ENCODE measurements around the gene MASP2.
"Not testable (repeated sequence)": the region's sequence is repeated elsewhere in the genome, so short reads cannot be mapped to it uniquely, and the experiment has no call there.

MASP2 gene

DNA sequence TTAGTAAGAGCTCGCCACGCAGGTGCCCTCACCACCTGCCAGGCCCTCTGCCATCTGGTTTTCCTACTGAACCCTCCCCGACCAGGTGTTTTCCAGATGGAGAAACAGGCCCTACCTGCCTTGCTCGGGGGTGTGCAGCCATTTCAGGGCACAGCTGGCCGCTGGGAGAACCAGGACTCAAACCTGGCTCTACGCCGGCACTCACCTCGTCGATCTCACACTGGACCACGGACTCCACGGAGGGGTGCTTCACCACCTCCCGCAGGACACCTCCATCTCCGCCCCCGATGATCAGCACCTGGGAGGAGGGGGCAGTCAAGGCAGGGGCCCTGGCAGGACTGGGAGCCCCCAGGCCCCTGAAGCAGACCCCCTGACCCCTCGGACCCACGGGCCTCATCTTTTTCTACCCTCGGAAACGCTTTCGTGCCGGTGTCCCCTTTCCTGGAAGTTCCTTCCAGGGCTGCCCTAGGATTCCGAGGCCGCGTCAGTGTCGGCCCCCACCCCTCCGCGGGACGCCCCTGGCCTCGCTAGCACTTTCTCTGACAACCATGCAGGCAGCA is 11.6 kb upstream of the MASP2 start:
- no peak for DNase-seq (ENCODE audit: low read depth)

GRCh38 chr1:11058026-11058425 is 11.0 kb upstream of the MASP2 start:
- no peak for DNase-seq (ENCODE audit: low read depth)

GRCh38 chr1:11057477-11057876 is 10.4 kb upstream of the MASP2 start:
- no peak for DNase-seq (ENCODE audit: low read depth)

DNA sequence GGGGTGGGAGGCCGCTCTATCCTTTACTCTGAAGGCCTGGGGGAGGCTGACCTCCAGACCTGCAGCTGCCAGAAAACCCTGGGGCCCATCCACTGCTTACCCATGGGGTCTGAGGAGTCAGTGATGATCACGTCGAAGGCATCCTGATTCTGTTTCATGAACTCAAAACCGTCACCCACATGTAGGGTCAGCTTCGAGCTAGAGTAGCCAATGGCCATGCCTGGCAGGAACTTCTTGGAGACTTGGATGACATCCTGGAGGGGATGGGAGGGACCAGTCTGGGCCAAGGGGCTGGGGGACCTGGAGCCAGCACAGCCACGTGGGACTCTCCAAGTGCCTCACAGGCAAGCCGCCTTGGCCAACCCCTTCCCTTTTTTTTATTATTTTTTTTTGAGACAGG is 9.5 kb upstream of the MASP2 start:
- no peak for DNase-seq (ENCODE audit: low read depth)

DNA sequence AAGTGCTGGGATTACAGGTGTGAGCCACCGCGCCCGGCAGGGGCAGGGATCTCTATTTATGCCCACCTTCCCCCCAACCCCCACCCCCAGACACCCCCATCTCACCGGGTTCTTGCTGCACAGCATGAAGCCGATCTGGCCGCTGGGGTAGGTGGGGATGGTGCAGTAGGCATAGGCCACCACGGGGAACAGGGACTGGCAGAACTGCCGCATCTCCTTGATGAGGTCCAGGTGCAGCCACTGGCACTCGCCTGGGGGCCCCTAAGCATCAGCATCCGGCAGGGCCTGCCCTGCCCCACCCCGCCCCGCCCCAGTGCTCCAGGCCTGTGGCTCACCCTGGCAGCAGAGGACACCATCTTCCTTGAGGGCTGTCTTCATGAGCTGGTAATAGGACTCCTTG is 8.6 kb upstream of the MASP2 start:
- no peak for DNase-seq (ENCODE audit: low read depth)

GRCh38 chr1:11054666-11055065 is 7.6 kb upstream of the MASP2 start:
- DNase-seq (ENCODE audit: low read depth), result no peak

DNA sequence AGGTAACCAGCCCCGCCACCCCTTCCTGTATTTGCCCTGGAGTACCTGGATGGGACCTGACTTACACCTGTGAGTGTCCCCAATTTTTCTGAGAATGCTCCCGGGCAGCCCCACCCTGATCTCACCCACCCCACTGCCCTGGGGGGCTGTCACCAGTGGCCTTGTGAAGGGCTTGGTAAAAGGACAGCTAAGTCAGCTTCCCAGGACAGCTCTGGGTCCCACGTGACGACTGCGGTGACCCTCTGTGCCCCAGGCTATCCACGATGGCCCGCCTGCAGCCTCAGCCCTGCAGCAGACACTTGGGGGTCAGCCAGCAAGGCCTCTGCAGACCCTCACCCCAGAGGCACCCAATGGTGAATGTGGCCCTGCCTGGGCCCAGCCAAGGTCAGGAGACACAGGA is 7.1 kb upstream of the MASP2 start:
- no peak for DNase-seq (ENCODE audit: low read depth)

- DNase-seq (ENCODE audit: low read depth), result no peak
Measured at GRCh38 chr1:11053758-11054137, 6.7 kb upstream of the MASP2 start.

DNA sequence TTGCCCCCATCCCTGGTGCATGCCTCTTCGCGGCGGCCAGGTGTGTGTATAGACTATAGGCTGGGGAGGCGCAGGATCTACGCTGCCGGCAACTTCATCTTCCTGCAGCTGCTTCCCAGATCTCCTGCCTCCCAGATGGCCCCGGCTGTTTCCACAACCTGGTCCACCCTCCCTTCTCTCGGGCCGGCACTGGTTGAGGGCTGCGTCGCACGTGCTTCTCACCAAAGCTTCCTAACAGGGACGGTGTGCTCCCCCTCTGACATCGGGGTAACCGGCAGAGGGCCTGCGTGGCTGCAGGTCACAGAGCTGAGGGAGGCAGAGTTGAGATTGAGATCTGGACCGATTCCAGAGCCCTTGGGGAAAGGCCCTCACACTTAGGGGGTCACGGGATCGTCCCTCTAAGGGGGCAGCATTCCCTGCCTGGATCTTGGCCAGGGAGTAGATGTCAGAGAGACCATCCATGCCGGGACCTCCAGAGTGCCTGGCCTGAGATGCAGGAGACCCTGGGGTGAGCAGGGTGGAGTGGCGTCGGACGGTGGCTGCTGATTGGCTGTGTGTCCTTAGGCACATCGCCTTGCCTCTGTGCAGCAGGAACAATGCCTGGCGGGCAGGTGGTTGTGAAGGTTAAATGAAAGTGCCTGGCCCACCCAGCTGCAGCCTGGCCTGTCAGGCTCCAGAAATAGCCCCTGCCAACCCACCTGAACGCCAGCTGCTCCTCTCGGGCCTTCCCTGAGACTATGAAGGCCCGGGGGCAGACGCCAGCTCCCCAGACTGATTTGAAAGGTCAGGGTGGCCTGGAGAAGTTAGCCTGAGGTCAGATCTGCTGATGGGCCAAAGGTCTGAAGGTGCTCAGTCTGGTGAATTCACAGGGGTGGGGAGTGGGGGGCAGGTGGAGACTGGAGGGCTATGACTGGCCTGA is 6.1 kb upstream of the MASP2 start:
- no peak for DNase-seq (ENCODE audit: low read depth)

GRCh38 chr1:11051781-11052511 is 4.9 kb upstream of the MASP2 start:
- DNase-seq (ENCODE audit: low read depth), result no peak

DNA sequence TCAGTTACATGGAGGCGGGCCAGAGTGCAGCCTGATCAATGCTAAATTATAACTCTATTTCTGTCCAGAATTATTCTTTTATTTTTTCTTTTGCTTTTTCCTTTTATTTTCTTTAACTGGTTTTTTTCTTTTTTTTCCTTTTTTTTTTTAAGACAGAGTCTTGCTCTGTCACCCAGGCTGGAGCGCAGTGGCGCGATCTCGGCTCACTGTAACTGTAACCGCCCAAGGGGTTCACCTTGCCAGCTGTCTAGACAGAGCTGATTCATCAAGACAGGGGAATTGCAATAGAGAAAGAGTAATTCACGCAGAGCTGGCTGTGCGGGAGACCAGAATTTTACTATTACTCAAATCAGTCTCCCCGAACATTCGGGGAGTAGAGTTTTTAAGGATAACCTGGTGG is 4.1 kb upstream of the MASP2 start:
- not testable (repeated sequence) for DNase-seq (ENCODE audit: low read depth)

- DNase-seq (ENCODE audit: low read depth), result no peak
Measured at GRCh38 chr1:11046270-11046566, 821 bp downstream of the MASP2 start.

GRCh38 chr1:11045428-11046269 is 1.4 kb downstream of the MASP2 start:
- DNase-seq (ENCODE audit: low read depth), result no peak

DNA sequence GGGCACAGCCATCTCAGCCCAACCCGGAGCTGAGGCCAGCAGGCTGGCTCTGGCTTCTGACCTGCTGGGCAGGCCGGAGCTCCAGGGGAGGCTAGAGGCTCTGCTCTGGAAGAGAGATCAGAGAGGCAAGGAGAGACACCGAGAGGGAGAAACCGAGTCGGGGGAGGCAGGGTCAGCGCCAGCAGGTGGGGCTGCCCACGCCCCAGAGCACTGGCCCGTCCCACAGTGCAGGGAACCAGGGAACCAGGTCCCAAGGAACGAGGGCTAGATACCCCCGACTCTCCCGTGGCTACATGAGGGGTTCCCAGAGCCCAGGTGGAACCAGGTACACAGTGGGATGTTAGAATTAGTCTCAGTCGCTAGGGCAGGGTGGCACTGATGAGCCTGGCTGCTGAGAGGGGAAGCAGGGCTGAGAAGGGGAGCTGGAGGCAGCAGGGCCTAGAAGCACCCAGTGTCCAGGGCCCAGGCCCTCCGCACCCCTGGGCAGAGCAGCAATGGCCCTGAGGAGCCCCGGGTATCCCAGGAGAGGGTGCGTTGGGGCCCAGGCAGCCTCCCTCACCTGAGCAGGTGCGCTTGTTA is 2.1 kb downstream of the MASP2 start:
- DNase-seq (ENCODE audit: low read depth), result no peak

DNA sequence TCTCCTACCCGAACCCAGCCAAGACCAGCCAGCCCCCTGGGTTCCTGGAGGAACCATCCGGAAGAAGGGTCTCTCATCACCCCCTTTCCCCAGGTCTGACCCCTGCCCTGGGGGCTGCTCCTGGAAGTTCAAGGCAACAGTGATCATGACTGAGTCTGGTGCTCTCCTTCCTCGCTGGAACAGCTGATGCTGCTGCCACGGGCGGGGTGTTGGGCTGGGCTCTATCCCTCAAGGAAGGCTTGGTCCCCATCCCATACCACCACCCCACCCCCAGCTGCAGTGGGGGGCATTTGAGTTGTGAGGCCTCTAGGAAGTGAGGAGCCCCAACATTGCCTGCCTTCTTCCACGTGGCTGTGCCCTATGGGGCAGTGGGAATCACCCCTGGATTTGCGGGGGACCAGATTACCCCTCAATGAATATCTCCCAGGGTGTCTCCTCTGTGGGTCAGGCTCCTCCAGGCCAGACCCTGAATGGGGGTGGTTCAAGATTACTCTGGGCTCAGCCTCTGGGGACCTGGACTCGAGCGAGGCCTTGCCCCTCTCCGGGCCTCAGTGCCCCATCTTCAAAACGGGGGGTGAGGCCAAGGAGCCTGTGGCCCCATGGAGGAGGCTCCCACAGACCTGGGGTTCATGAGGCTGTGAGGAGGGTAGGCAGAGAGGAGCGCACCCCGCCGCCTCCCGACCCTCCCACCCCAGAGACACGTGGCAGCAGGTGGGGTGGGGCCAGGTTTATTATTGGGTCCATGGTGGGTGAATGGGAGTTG is 2.8 kb downstream of the MASP2 start:
- no peak for DNase-seq (ENCODE audit: low read depth)

GRCh38 chr1:11042995-11043874 is 3.8 kb downstream of the MASP2 start:
- DNase-seq (ENCODE audit: low read depth), result no peak

GRCh38 chr1:11042065-11042464 is 5.0 kb downstream of the MASP2 start:
- DNase-seq (ENCODE audit: low read depth), result no peak

- no peak for DNase-seq (ENCODE audit: low read depth)
Measured at GRCh38 chr1:11041048-11041447, 6.0 kb downstream of the MASP2 start.

- DNase-seq (ENCODE audit: low read depth), result not testable (repeated sequence)
Measured at GRCh38 chr1:11040105-11040429, 7.0 kb downstream of the MASP2 start.

DNA sequence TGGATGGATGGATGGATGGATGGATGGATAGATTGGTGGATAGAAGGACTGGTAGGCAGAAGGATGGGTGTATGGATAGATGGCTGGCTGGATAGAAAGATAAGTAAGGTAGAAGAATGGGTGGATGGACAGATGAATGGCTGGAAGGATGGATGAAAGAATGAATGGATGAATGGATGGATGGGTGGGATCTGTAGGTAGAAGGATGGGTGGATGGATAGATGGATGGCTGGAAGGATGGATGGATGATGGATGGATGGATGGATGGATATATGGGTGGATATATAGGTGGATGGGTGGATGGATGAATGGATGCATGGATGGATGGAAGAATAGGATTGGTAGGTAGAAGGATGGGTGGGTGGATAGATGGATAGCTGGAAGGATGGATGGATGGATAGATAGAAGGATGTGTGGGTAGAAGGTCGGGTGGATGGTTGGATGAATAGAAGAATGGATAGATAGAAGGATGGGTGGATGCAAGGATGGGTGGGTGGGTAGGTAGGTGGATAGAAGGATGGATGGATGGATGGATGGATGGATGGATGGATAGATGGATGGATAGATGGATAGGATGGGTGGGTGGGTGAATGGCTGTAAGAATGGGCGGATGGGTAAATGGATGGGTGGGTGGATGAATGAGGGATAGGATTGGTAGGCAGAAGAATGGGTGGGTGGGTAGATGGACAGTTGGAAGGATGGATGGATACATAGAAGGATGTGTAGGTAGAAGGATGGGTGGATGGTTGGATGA is 7.5 kb downstream of the MASP2 start:
- no peak for DNase-seq (ENCODE audit: low read depth)
